Dendritic cell treated with granulocyte-macrophage colony-stimulating factor and Interleukin-4, amounts not matched to agents 40 ng/mL and 50 ng/mL, for 4 days (primary cell): Measurements from ENCODE around the gene CELF2.

ENCODE experiments used
- H3K27ac Mint-ChIP-seq: one replicate; pipeline ENCODE4 v1.8.0; 2022; ENCODE audit warnings: mild to moderate bottlenecking, mixed read lengths
- H3K27me3 Mint-ChIP-seq: one replicate; pipeline ENCODE4 v1.8.0; 2022; ENCODE audit warnings: mild to moderate bottlenecking, mixed read lengths
- H3K36me3 Mint-ChIP-seq: one replicate; pipeline ENCODE4 v1.8.0; 2022; ENCODE audit warnings: low read depth, mixed read lengths
- H3K4me1 Mint-ChIP-seq: one replicate; pipeline ENCODE4 v1.8.0; 2022; ENCODE audit warnings: low read depth, mixed read lengths
- H3K4me3 Mint-ChIP-seq: one replicate; pipeline ENCODE4 v1.8.0; 2022; ENCODE audit warnings: mild to moderate bottlenecking, moderate library complexity, mixed read lengths
- H3K9me3 Mint-ChIP-seq: one replicate; pipeline ENCODE4 v1.8.0; 2022; ENCODE audit warnings: mixed read lengths
- intact Hi-C: fragments of 100-400 bp; cut with micrococcal nuclease; formaldehyde crosslinking; loops from one replicate; pipeline ENCODE4 v1.15.0; 2022

CELF2 gene

GRCh38 chr10:11142777-11143176 is 125.1 kb downstream of the CELF2 start:
- Mint-ChIP-seq H3K4me1 (peaks cover 44% of the 10 kb centered on the region), H3K9me3 (peaks cover 9% of the 10 kb centered on the region), H3K36me3 (no peaks in the 10 kb centered on the region), H3K27ac (peak overlapping the region; percentile 50), H3K27me3 (no peaks in the 10 kb centered on the region), H3K4me3 (no peak overlapping the region)
- intact Hi-C loops: no loop called here

GRCh38 chr10:11143242-11143641 is 125.6 kb downstream of the CELF2 start:
- Mint-ChIP-seq H3K9me3 (peaks cover 9% of the 10 kb centered on the region), H3K36me3 (no peaks in the 10 kb centered on the region), H3K27ac (peak overlapping the region; percentile 50), H3K27me3 (no peaks in the 10 kb centered on the region), H3K4me1 (peaks cover 49% of the 10 kb centered on the region), H3K4me3 (no peak overlapping the region)
- intact Hi-C loops: no loop called here

GRCh38 chr10:11144626-11145494 is 127.2 kb downstream of the CELF2 start:
- Mint-ChIP-seq H3K4me3 (peak overlapping the region; percentile 36), H3K27ac (peak overlapping the region; percentile 85), H3K27me3 (no peaks in the 10 kb centered on the region), H3K9me3 (peaks cover 9% of the 10 kb centered on the region), H3K4me1 (peaks cover 64% of the 10 kb centered on the region), H3K36me3 (no peaks in the 10 kb centered on the region)
- intact Hi-C loops: no loop called here

GRCh38 chr10:11145495-11145855 is 127.8 kb downstream of the CELF2 start:
- Mint-ChIP-seq H3K27me3 (no peaks in the 10 kb centered on the region), H3K4me3 (peak overlapping the region; percentile 36), H3K36me3 (no peaks in the 10 kb centered on the region), H3K9me3 (peaks cover 9% of the 10 kb centered on the region), H3K4me1 (peaks cover 70% of the 10 kb centered on the region), H3K27ac (peak overlapping the region; percentile 85)
- intact Hi-C loops: no loop called here

- Mint-ChIP-seq H3K36me3 (no peaks in the 10 kb centered on the region), H3K4me3 (no peak overlapping the region), H3K27ac (no peak overlapping the region), H3K9me3 (peaks cover 9% of the 10 kb centered on the region), H3K27me3 (no peaks in the 10 kb centered on the region), H3K4me1 (peaks cover 65% of the 10 kb centered on the region)
- intact Hi-C loops: no loop called here
Observed at GRCh38 chr10:11146402-11147171, 128.9 kb downstream of the CELF2 start.

- Mint-ChIP-seq H3K4me3 (no peak overlapping the region), H3K27me3 (no peaks in the 10 kb centered on the region), H3K9me3 (peaks cover 7% of the 10 kb centered on the region), H3K4me1 (peaks cover 70% of the 10 kb centered on the region), H3K27ac (no peak overlapping the region), H3K36me3 (no peaks in the 10 kb centered on the region)
- intact Hi-C loops: no loop called here
Observed at GRCh38 chr10:11147722-11148121, 130.1 kb downstream of the CELF2 start.

- no peaks in the 10 kb centered on the region for H3K36me3 Mint-ChIP-seq
- H3K4me1 Mint-ChIP-seq: peaks cover 63% of the 10 kb centered on the region
- H3K27me3 Mint-ChIP-seq: no peaks in the 10 kb centered on the region
- no peaks in the 10 kb centered on the region for H3K9me3 Mint-ChIP-seq
- H3K27ac Mint-ChIP-seq: peak overlapping the region; percentile 37
- intact Hi-C loops: no loop called here
- no peak overlapping the region for H3K4me3 Mint-ChIP-seq
Observed at GRCh38 chr10:11148142-11149028, 130.7 kb downstream of the CELF2 start.

- H3K27me3 Mint-ChIP-seq: no peaks in the 10 kb centered on the region
- no peak overlapping the region for H3K4me3 Mint-ChIP-seq
- no peaks in the 10 kb centered on the region for H3K36me3 Mint-ChIP-seq
- H3K27ac Mint-ChIP-seq: peak overlapping the region; percentile 37
- intact Hi-C loops: no loop called here
- H3K9me3 Mint-ChIP-seq: no peaks in the 10 kb centered on the region
- peaks cover 60% of the 10 kb centered on the region for H3K4me1 Mint-ChIP-seq
Observed at GRCh38 chr10:11149807-11150141, 132.1 kb downstream of the CELF2 start.

GRCh38 chr10:11150231-11150731 is 132.6 kb downstream of the CELF2 start:
- peaks cover 55% of the 10 kb centered on the region for H3K4me1 Mint-ChIP-seq
- intact Hi-C loops: no loop called here

GRCh38 chr10:11150879-11151415 is 133.3 kb downstream of the CELF2 start:
- Mint-ChIP-seq H3K4me3 (no peak overlapping the region), H3K27me3 (no peaks in the 10 kb centered on the region), H3K9me3 (no peaks in the 10 kb centered on the region), H3K27ac (no peak overlapping the region), H3K4me1 (peaks cover 48% of the 10 kb centered on the region), H3K36me3 (no peaks in the 10 kb centered on the region)
- intact Hi-C loops: no loop called here

More at GRCh38 chr10:11150231-11150731, 132.6 kb downstream of the CELF2 start:
- no peaks in the 10 kb centered on the region for H3K9me3 Mint-ChIP-seq
- H3K4me3 Mint-ChIP-seq: no peak overlapping the region
- H3K36me3 Mint-ChIP-seq: no peaks in the 10 kb centered on the region
- H3K27ac Mint-ChIP-seq: peak overlapping the region; percentile 37
- no peaks in the 10 kb centered on the region for H3K27me3 Mint-ChIP-seq

GRCh38 chr10:11152801-11153200 is 135.1 kb downstream of the CELF2 start:
- Mint-ChIP-seq H3K27me3 (no peaks in the 10 kb centered on the region), H3K9me3 (no peaks in the 10 kb centered on the region), H3K4me1 (peaks cover 43% of the 10 kb centered on the region), H3K36me3 (no peaks in the 10 kb centered on the region), H3K27ac (no peak overlapping the region), H3K4me3 (no peak overlapping the region)
- intact Hi-C loops: no loop called here

- intact Hi-C loops: no loop called here
- Mint-ChIP-seq H3K9me3 (no peaks in the 10 kb centered on the region), H3K27me3 (no peaks in the 10 kb centered on the region), H3K4me3 (no peak overlapping the region), H3K36me3 (no peaks in the 10 kb centered on the region), H3K27ac (no peak overlapping the region), H3K4me1 (peaks cover 43% of the 10 kb centered on the region)
Observed at GRCh38 chr10:11153245-11153644, 135.6 kb downstream of the CELF2 start.

- Mint-ChIP-seq H3K9me3 (no peaks in the 10 kb centered on the region), H3K27me3 (no peaks in the 10 kb centered on the region), H3K4me1 (peaks cover 40% of the 10 kb centered on the region), H3K4me3 (no peak overlapping the region), H3K27ac (no peak overlapping the region), H3K36me3 (no peaks in the 10 kb centered on the region)
- intact Hi-C loops: no loop called here
Observed at GRCh38 chr10:11153766-11154165, 136.1 kb downstream of the CELF2 start.
